ENCODE measurements around the gene ST8SIA1. TPM values are rescaled to one million over a fixed set of nuclear protein-coding genes. Genes with fewer than 3 reads are reported as not detected.

ST8SIA1 gene
- total RNA-seq, 1 experiment from 2014 or later, result not detected

GRCh38 chr12:22264380-22264779 is 70.1 kb downstream of the ST8SIA1 start:
- Mint-ChIP-seq H3K27ac (no peak overlapping the region), H3K27me3 (ENCODE audit: low read depth) (no peaks in the 10 kb centered on the region), H3K4me3 (no peak overlapping the region), H3K36me3 (ENCODE audit: insufficient read depth in 1 of 3, low read depth in 3 of 3) (no peaks in the 10 kb centered on the region), H3K4me1 (peaks cover 7 to 15% of the 10 kb centered on the region in 2 experiments), H3K9me3 (no peaks in the 10 kb centered on the region)
- H2BK12ac ChIP-seq (ENCODE audit: insufficient read length, low read depth, low read length), result no peak overlapping the region
- no peak overlapping the region for H2BK20ac ChIP-seq (ENCODE audit: low read depth, low read length, poor library complexity, severe bottlenecking)
- no peak overlapping the region for H3K9ac ChIP-seq (ENCODE audit: extremely low read depth, insufficient read length, low read length)
- no peak for DNase-seq
- no peaks in the 10 kb centered on the region; the same call in 1 of the 2 replicates for H3K4me1 ChIP-seq (ENCODE audit: insufficient read depth, low read length)
- no peak overlapping the region for H2BK5ac ChIP-seq (ENCODE audit: insufficient read length, low read length)
- no CpG with 5 or more reads among the region's 5 CpGs for WGBS (ENCODE audit: extremely low coverage, insufficient read length, low lambda C conversion rate)
- H4K91ac ChIP-seq (ENCODE audit: insufficient read length, low read depth, low read length), result no peak overlapping the region
- H3K27ac ChIP-seq (ENCODE audit: insufficient read length, low read depth, low read length), result no peak overlapping the region
- no peaks in the 10 kb centered on the region for H3K79me2 ChIP-seq (ENCODE audit: insufficient read depth, low read length)
- H3K56ac ChIP-seq (ENCODE audit: insufficient read length, low read depth, low read length), result no peak overlapping the region
- no peak overlapping the region for H4K5ac ChIP-seq (ENCODE audit: insufficient read length, low read depth, low read length)
- H3K79me1 ChIP-seq (ENCODE audit: insufficient read depth, low read depth, low read length, poor library complexity, severe bottlenecking), result no peaks in the 10 kb centered on the region
- no peak overlapping the region for H2BK15ac ChIP-seq (ENCODE audit: low read depth, low read length)
- no peak overlapping the region for H4K8ac ChIP-seq (replicated peaks; ENCODE audit: insufficient read length, low read depth, low read length)
- H3K18ac ChIP-seq (ENCODE audit: insufficient read length, low read depth, low read length), result no peak overlapping the region
- H3K9me3 ChIP-seq (ENCODE audit: control insufficient read depth, low read depth, low read length), result no peaks in the 10 kb centered on the region
- TF ChIP-seq CTCF (conservative IDR thresholded peaks at IDR 0.05), result no peak
- H3T11ph ChIP-seq (ENCODE audit: low read length), result no peak overlapping the region
- no peak overlapping the region for H2AFZ ChIP-seq (ENCODE audit: low read length)
- H3K27me3 ChIP-seq (ENCODE audit: insufficient read depth, low read length), result no peaks in the 10 kb centered on the region
- H3K14ac ChIP-seq (ENCODE audit: insufficient read depth, low read length), result no peak overlapping the region
- H2BK120ac ChIP-seq (ENCODE audit: low read depth, low read length, poor library complexity, severe bottlenecking), result no peak overlapping the region
- no peak overlapping the region for H3K4ac ChIP-seq (ENCODE audit: low read depth, low read length)
- H3K23me2 ChIP-seq (ENCODE audit: insufficient read length, low read depth, low read length, poor library complexity, severe bottlenecking), result no peaks in the 10 kb centered on the region
- no peak overlapping the region for H3K4me2 ChIP-seq (ENCODE audit: insufficient read depth, insufficient read length, low read length)
- H2AK5ac ChIP-seq (ENCODE audit: insufficient read length, low read length), result no peak overlapping the region
- H4K20me1 ChIP-seq (ENCODE audit: control insufficient read depth, insufficient read depth, insufficient read length), result no peaks in the 10 kb centered on the region
- H3K23ac ChIP-seq (ENCODE audit: insufficient read length, low read depth, low read length), result no peak overlapping the region
